ENCODE results near the gene ZNF398. TPM values are rescaled to one million over a fixed set of nuclear protein-coding genes. Genes with fewer than 3 reads are reported as not detected.

Gene ZNF398, protein sequence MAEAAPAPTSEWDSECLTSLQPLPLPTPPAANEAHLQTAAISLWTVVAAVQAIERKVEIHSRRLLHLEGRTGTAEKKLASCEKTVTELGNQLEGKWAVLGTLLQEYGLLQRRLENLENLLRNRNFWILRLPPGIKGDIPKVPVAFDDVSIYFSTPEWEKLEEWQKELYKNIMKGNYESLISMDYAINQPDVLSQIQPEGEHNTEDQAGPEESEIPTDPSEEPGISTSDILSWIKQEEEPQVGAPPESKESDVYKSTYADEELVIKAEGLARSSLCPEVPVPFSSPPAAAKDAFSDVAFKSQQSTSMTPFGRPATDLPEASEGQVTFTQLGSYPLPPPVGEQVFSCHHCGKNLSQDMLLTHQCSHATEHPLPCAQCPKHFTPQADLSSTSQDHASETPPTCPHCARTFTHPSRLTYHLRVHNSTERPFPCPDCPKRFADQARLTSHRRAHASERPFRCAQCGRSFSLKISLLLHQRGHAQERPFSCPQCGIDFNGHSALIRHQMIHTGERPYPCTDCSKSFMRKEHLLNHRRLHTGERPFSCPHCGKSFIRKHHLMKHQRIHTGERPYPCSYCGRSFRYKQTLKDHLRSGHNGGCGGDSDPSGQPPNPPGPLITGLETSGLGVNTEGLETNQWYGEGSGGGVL
- total RNA-seq = 10 to 100 TPM; 14.0 to 15.0 TPM
- 11.7 TPM for polyA plus RNA-seq (2013, experiment 1 of 2)
- polyA plus RNA-seq (2013, experiment 2 of 2) = 13.5 TPM
- total RNA-seq = 23.5 to 77.0 (median 51.4) reads per million in 172 experiments

DNA sequence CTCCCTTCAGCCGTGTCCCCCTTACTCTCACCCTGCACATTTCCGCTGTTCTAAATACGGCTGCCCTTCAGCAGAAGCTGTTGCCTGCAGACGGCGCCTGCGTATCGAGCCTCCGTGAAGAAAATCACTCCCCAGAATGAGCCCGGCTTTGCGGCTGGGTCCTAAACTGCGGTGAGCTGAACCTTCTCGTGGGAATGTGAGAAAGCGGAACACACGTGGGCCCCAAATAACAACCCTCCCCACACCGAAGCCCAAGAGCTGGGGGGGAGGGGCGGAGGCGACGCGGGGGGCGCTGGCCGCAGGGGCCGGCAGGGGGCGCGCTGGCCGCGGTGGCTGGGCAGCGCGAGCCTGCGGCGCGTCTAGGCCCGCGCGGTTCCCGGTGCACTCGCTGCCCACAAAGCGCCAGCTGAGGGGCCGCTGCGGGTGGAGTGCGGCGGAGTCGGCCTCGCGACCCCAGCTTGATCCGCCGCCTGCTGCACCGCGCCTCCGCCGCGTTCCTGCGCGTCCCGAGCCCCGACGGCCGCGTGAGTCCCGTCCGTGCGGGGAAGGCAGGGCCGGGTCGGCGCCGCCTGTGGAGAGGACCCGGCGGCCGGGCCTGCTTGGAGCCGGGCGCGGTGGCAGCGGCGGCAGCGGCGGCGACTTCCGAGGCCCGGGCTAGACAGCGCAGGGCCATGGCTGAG lies at the start of gene ZNF398:
Gene ZNF398 (plus strand): TSS at position 382 of the 680 bp plus-strand sequence. CDS start 290 bp downstream, at position 672.
- Histone ChIP-seq H3K27me3 (ENCODE audit: control insufficient read depth in 1 of 2, insufficient read depth in 2 of 2, low read length in 2 of 2) (no peaks in the 10 kb centered on the region), H3K4me3 (ENCODE audit: low read length) (peak within 1 kb of the TSS; percentile 89), H3K27ac (ENCODE audit: low read depth in 1 of 2, low read length in 2 of 2) (peak within 1 kb of the TSS; percentile 84 to 85), H3K9me3 (ENCODE audit: control insufficient read depth in 1 of 2, insufficient read depth in 1 of 2, low read length in 2 of 2) (no peaks in the 10 kb centered on the region), H3K4me1 (ENCODE audit: insufficient read depth, low read length) (peaks cover 48% of the 10 kb centered on the region), H3K36me3 (ENCODE audit: insufficient read depth, low read length) (peaks cover 5% of the 10 kb centered on the region)
- ChIA-PET CTCF (interaction anchor here (0.5 to 3.5 kb wide), 32 partner anchors 8 to 449 kb away, joined by 3 to 67 read pairs (median 4); partner anchors contain the start of genes CUL1, PDIA4, ZNF212 and ZNF282), POLR2A (interaction anchor here (0.6 to 4.1 kb wide), 27 partner anchors 9 to 691 kb away, joined by 3 to 108 read pairs (median 4); partner anchors contain the start of genes CUL1, PDIA4, ZNF282 and ZNF425)
- Mint-ChIP-seq H3K27me3 (no peaks in the 10 kb centered on the region), H3K27ac (peak within 1 kb of the TSS; percentile 85), H3K36me3 (ENCODE audit: low read depth) (peaks cover 20% of the 10 kb centered on the region), H3K4me1 (ENCODE audit: low read depth) (peaks cover 47% of the 10 kb centered on the region), H3K9me3 (no peaks in the 10 kb centered on the region), H3K4me3 (peak within 1 kb of the TSS; percentile 89)
- TF ChIP-seq, protein P1, sequence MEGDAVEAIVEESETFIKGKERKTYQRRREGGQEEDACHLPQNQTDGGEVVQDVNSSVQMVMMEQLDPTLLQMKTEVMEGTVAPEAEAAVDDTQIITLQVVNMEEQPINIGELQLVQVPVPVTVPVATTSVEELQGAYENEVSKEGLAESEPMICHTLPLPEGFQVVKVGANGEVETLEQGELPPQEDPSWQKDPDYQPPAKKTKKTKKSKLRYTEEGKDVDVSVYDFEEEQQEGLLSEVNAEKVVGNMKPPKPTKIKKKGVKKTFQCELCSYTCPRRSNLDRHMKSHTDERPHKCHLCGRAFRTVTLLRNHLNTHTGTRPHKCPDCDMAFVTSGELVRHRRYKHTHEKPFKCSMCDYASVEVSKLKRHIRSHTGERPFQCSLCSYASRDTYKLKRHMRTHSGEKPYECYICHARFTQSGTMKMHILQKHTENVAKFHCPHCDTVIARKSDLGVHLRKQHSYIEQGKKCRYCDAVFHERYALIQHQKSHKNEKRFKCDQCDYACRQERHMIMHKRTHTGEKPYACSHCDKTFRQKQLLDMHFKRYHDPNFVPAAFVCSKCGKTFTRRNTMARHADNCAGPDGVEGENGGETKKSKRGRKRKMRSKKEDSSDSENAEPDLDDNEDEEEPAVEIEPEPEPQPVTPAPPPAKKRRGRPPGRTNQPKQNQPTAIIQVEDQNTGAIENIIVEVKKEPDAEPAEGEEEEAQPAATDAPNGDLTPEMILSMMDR (IDR thresholded peaks at IDR 0.05) = peak; percentile 38
- intact Hi-C loops (cut with DNase I, micrococcal nuclease) = loop anchor here (1.0 to 10.0 kb wide), 9 partner anchors 21 to 568 kb away; partner anchors contain the start of genes ZNF425 (in 2 of the 2), ZNF786 (in 2 of the 2), PDIA4 (in 1 of the 2) and ZNF212 (in 1 of the 2)
- DNase-seq = peak; percentile 70 to 94 (median 79)
- peak; percentile 70 for ATAC-seq (ENCODE audit: poor library complexity)

DNA sequence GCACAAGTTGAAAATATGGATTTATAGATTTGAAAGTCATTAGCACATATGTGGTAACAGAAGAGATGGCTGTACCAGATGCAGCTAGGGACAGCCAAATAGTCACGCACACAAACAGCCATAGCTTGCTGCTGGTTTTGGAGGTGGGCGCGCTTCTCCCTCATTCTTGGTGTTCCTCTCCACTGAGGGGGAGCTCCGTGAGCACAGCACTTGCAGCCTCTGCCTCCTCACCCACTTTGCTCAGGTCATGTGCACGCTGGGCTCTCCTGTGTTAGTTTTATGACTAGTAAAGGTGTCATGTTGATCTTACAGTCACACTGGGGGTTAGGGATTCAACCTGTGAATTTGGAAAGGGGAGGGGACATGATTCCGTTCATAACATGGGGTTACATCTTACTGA lies 48.2 kb upstream of the ZNF398 start:
- TF ChIP-seq, protein P1 (IDR thresholded peaks at IDR 0.05) = no peak
- no peaks in the 10 kb centered on the region for H3K36me3 Mint-ChIP-seq (ENCODE audit: low read depth)
- POLR2A ChIA-PET = no interaction called here

DNA sequence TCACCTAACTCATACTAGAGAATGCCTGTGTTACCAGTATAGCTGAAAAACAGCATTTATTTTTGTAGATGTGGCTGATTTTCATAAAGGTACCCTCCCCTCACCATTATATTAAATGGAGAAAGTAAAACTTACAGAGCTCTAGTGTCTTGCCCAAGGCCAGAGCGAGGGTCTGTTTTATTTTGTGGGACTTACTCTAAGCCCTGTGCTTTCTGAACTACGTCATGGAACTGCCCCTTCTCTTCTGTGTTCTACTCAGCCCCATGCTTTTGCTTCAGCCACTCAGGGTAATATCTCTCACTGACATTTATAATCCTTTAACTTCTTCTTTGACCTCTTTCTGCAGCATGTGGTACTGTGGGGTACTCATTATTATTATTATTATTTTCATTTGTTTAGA lies 46.4 kb upstream of the ZNF398 start:
- intact Hi-C loops (cut with DNase I, micrococcal nuclease) = no loop called here
- no peaks in the 10 kb centered on the region for H3K27me3 Mint-ChIP-seq
- Histone ChIP-seq H3K27ac (ENCODE audit: low read depth in 1 of 2, low read length in 2 of 2) (no peak overlapping the region), H3K27me3 (ENCODE audit: control insufficient read depth in 1 of 2, insufficient read depth in 2 of 2, low read length in 2 of 2) (no peaks in the 10 kb centered on the region), H3K9me3 (ENCODE audit: control insufficient read depth in 1 of 2, insufficient read depth in 1 of 2, low read length in 2 of 2) (no peaks in the 10 kb centered on the region), H3K4me1 (ENCODE audit: insufficient read depth, low read length) (no peaks in the 10 kb centered on the region), H3K4me3 (ENCODE audit: low read length) (no peak overlapping the region), H3K36me3 (ENCODE audit: insufficient read depth, low read length) (no peaks in the 10 kb centered on the region)
- H3K36me3 Mint-ChIP-seq (ENCODE audit: low read depth) = no peaks in the 10 kb centered on the region
- DNase-seq (no peak), ATAC-seq (ENCODE audit: poor library complexity) (no peak)
- H3K4me3 Mint-ChIP-seq = no peak overlapping the region
- TF ChIP-seq, protein P1 (IDR thresholded peaks at IDR 0.05) = no peak
- H3K4me1 Mint-ChIP-seq (ENCODE audit: low read depth) = no peaks in the 10 kb centered on the region
- CTCF ChIA-PET = no interaction called here
- POLR2A ChIA-PET = no interaction called here
- H3K9me3 Mint-ChIP-seq = no peaks in the 10 kb centered on the region
- no peak overlapping the region for H3K27ac Mint-ChIP-seq

More for the DNA sequence above, 48.2 kb upstream of the ZNF398 start:
- ATAC-seq (ENCODE audit: poor library complexity) (no peak), DNase-seq (no peak)
- CTCF ChIA-PET = interaction anchor here (0.7 kb wide), 1 partner anchor 49 kb away, joined by 4 read pairs; no protein-coding TSS in a partner anchor
- H3K4me3 Mint-ChIP-seq = no peak overlapping the region
- H3K27me3 Mint-ChIP-seq = no peaks in the 10 kb centered on the region
- no peaks in the 10 kb centered on the region for H3K36me3 ChIP-seq (ENCODE audit: insufficient read depth, low read length)
- H3K9me3 Mint-ChIP-seq = no peaks in the 10 kb centered on the region
- H3K4me1 Mint-ChIP-seq (ENCODE audit: low read depth) = no peaks in the 10 kb centered on the region
- intact Hi-C loops (cut with DNase I, micrococcal nuclease) = no loop called here
- no peaks in the 10 kb centered on the region for H3K9me3 ChIP-seq (ENCODE audit: control insufficient read depth in 1 of 2, insufficient read depth in 1 of 2, low read length in 2 of 2)
- H3K4me3 ChIP-seq (ENCODE audit: low read length) = no peak overlapping the region
- H3K4me1 ChIP-seq (ENCODE audit: insufficient read depth, low read length) = no peaks in the 10 kb centered on the region
- H3K27ac ChIP-seq (ENCODE audit: low read depth in 1 of 2, low read length in 2 of 2) = no peak overlapping the region
- H3K27ac Mint-ChIP-seq = no peak overlapping the region
- no peaks in the 10 kb centered on the region for H3K27me3 ChIP-seq (ENCODE audit: control insufficient read depth in 1 of 2, insufficient read depth in 2 of 2, low read length in 2 of 2)

All from CD4-positive, alpha-beta T cell (primary cell).